ENCODE results near the gene KNDC1. TPM values are rescaled to one million over a fixed set of nuclear protein-coding genes. Genes with fewer than 3 reads are reported as not detected.

KNDC1 gene
- total and polyA plus RNA-seq, 2 donors (not counting 1 experiment from before 2014, with no cell fraction given) = 0.17 to 0.45 TPM

DNA sequence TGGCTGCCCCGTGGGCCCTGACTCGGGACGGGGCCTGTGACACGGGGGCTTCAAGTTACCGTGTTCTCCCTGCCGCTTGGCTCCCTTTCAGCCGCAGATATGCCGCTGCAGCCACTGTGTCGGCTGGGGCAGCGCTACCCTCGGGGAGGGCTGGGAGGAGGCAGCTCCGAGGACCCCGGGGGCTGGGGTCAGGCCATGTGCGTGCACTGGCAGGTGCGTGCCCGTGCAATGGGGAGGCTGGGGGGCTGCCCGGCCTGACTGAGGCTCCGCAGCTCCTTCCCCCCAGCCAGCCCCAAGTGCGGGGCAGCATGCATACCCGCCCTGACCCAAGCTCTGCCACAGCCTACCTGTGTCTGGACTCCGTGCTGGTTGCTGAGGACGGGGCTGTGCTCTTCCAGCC is 29.2 kb downstream of the KNDC1 start:
- Histone ChIP-seq H3K9me3 (ENCODE audit: control extremely low read depth in 1 of 3, control insufficient read depth in 2 of 3, insufficient read depth in 1 of 3, low read length in 2 of 3) (peaks cover 0 to 12% (median 1%) of the 10 kb centered on the region in 3 donors), H3K9ac (ENCODE audit: low read length) (no peak overlapping the region), H2AFZ (ENCODE audit: insufficient read depth, low read depth, low read length, poor library complexity, severe bottlenecking) (no peak overlapping the region), H3K27ac (ENCODE audit: low read length in 2 of 2) (no peak overlapping the region), H3K27me3 (replicated peaks in 1 of 4; ENCODE audit: control extremely low read depth in 1 of 4, control insufficient read depth in 3 of 4, insufficient read depth in 4 of 4, low read length in 3 of 4) (no peaks in the 10 kb centered on the region), H3K4me3 (ENCODE audit: control extremely low read depth in 1 of 5, extremely low read depth in 1 of 5, insufficient read depth in 1 of 5, low read depth in 2 of 5, low read length in 4 of 5) (no peak overlapping the region), H4K20me1 (ENCODE audit: control insufficient read depth, insufficient read depth, low read length, poor library complexity, severe bottlenecking) (no peaks in the 10 kb centered on the region), H3K4me1 (ENCODE audit: control insufficient read depth in 2 of 2, insufficient read depth in 2 of 2, low read length in 2 of 2) (no peaks in the 10 kb centered on the region), H3K4me2 (replicated peaks; ENCODE audit: low read depth, low read length, poor library complexity, severe bottlenecking) (no peak overlapping the region), H3K36me3 (replicated peaks in 1 of 2; ENCODE audit: control extremely low read depth in 1 of 2, control insufficient read depth in 1 of 2, extremely low read depth in 1 of 2, insufficient read depth in 2 of 2, low read length in 1 of 2) (no peaks in the 10 kb centered on the region), H3K79me2 (ENCODE audit: control insufficient read depth, insufficient read depth, low read length) (no peaks in the 10 kb centered on the region)
- POLR2A ChIA-PET = no interaction called here
- intact Hi-C loops (cut with micrococcal nuclease) = no loop called here
- ATAC-seq (ENCODE audit: low read depth) = no peak
- Mint-ChIP-seq H3K4me3 (no peak overlapping the region), H3K27ac (no peak overlapping the region), H3K27me3 (no peaks in the 10 kb centered on the region), H3K9me3 (ENCODE audit: insufficient read depth) (no peaks in the 10 kb centered on the region), H3K4me1 (no peaks in the 10 kb centered on the region)
- WGBS (ENCODE audit: insufficient coverage) = 91% methylated on average over 22 of the region's 22 CpGs
- DNase-seq = no peak
- CTCF ChIA-PET = no interaction called here
- TF ChIP-seq EZH2 (IDR thresholded peaks at IDR 0.05; ENCODE audit: borderline replicate concordance, insufficient read depth, low read depth, low read length, poor library complexity, severe bottlenecking) (no peak), CTCF (IDR thresholded peaks at IDR 0.05) (no peak)

DNA sequence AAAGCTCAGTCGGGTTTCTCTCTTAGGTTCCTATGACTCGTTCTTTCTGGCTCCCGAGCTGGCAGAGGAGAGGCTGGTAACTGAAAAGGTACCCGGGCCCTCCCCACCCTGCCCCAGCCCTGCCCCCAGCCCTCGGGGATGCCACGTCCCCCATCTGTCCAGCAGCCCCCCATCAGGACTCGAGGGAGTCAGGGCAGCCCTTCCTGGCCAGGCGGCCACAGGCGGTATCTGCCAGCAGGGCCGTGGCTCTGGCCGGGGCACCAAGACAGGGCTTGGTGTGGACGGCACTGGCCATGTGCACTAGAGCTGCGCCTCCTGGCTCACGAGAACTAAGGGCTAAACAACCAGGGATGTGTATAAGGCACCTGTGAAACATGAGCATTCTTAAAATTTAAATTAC is 29.7 kb downstream of the KNDC1 start:
- TF ChIP-seq EZH2 (IDR thresholded peaks at IDR 0.05; ENCODE audit: borderline replicate concordance, insufficient read depth, low read depth, low read length, poor library complexity, severe bottlenecking) (no peak), CTCF (IDR thresholded peaks at IDR 0.05) (no peak)
- H3K79me2 ChIP-seq (ENCODE audit: control insufficient read depth, insufficient read depth, low read length) = no peaks in the 10 kb centered on the region
- peaks cover 0 to 7% (median 1%) of the 10 kb centered on the region in 3 donors for H3K9me3 ChIP-seq (ENCODE audit: control extremely low read depth in 1 of 3, control insufficient read depth in 2 of 3, insufficient read depth in 1 of 3, low read length in 2 of 3)
- no peak overlapping the region for H3K4me3 ChIP-seq (ENCODE audit: control extremely low read depth in 1 of 5, extremely low read depth in 1 of 5, insufficient read depth in 1 of 5, low read depth in 2 of 5, low read length in 4 of 5)
- H3K4me2 ChIP-seq (replicated peaks; ENCODE audit: low read depth, low read length, poor library complexity, severe bottlenecking) = no peak overlapping the region
- Mint-ChIP-seq H3K27ac (no peak overlapping the region), H3K27me3 (no peaks in the 10 kb centered on the region), H3K4me3 (no peak overlapping the region), H3K4me1 (no peaks in the 10 kb centered on the region), H3K9me3 (ENCODE audit: insufficient read depth) (no peaks in the 10 kb centered on the region)
- H3K36me3 ChIP-seq (replicated peaks in 1 of 2; ENCODE audit: control extremely low read depth in 1 of 2, control insufficient read depth in 1 of 2, extremely low read depth in 1 of 2, insufficient read depth in 2 of 2, low read length in 1 of 2) = no peaks in the 10 kb centered on the region
- no peaks in the 10 kb centered on the region for H4K20me1 ChIP-seq (ENCODE audit: control insufficient read depth, insufficient read depth, low read length, poor library complexity, severe bottlenecking)
- ATAC-seq (ENCODE audit: low read depth) (no peak), DNase-seq (no peak)
- 84% methylated on average over 5 of the region's 14 CpGs for WGBS (ENCODE audit: insufficient coverage)
- no peak overlapping the region for H3K27ac ChIP-seq (ENCODE audit: low read length in 2 of 2)
- intact Hi-C loops (cut with micrococcal nuclease) = no loop called here
- H3K27me3 ChIP-seq (replicated peaks in 1 of 4; ENCODE audit: control extremely low read depth in 1 of 4, control insufficient read depth in 3 of 4, insufficient read depth in 4 of 4, low read length in 3 of 4) = no peaks in the 10 kb centered on the region
- H3K4me1 ChIP-seq (ENCODE audit: control insufficient read depth in 2 of 2, insufficient read depth in 2 of 2, low read length in 2 of 2) = no peaks in the 10 kb centered on the region
- H3K9ac ChIP-seq (ENCODE audit: low read length) = no peak overlapping the region
- ChIA-PET POLR2A (no interaction called here), CTCF (no interaction called here)
- H2AFZ ChIP-seq (ENCODE audit: insufficient read depth, low read depth, low read length, poor library complexity, severe bottlenecking) = no peak overlapping the region
